Urinary bladder (tissue), 4 donors: ENCODE data around the gene KCNMB4. TPM values are rescaled to one million over a fixed set of nuclear protein-coding genes. Genes with fewer than 3 reads are reported as not detected.

Source experiments
- DNase-seq: peaks from one replicate; pipeline ENCODE4 v3.0.0-alpha.2; 2015; ENCODE audit errors: extremely low spot score
- H3K27ac ChIP-seq: one replicate; pipeline ENCODE4 v1.5.1; 2013; ENCODE audit warnings: low read depth, mild to moderate bottlenecking, moderate library complexity
- H3K36me3 ChIP-seq: one replicate; pipeline ENCODE4 v1.6.1; 2013; ENCODE audit warnings: mild to moderate bottlenecking, moderate library complexity; ENCODE audit not compliant: insufficient read depth
- H3K4me1 ChIP-seq: one replicate; pipeline ENCODE4 v1.6.1; 2013; ENCODE audit warnings: mild to moderate bottlenecking, moderate library complexity; ENCODE audit not compliant: insufficient read depth
- H3K4me3 ChIP-seq: one replicate; pipeline ENCODE4 v1.5.1; 2013; ENCODE audit warnings: low read depth, low read length
- WGBS: extraction: QIAGEN DNeasy Blood & Tissue Kit; methylation state at CpG from one replicate; pipeline ENCODE4 v1.1.7; 2013; 5-methylcytosine and 5-hydroxymethylcytosine counted together
- polyA plus RNA-seq: library from polyadenylated mRNA; stranded (reverse); fragments of 200-250 nt; gene quantifications from one replicate; pipeline ENCODE4 v1.2.3, GENCODE V29; 2013
- total RNA-seq: library from RNA; depleted of rRNA; stranded (reverse); fragments of >200 nt; gene quantifications from one replicate; pipeline ENCODE4 v1.2.3, GENCODE V29; 2014
- donor health status: healthy with polysubstance abuse.
- donor health status: healthy.

KCNMB4 gene
- total and polyA plus RNA-seq, 2 donors = 5.1 to 9.7 TPM

DNA sequence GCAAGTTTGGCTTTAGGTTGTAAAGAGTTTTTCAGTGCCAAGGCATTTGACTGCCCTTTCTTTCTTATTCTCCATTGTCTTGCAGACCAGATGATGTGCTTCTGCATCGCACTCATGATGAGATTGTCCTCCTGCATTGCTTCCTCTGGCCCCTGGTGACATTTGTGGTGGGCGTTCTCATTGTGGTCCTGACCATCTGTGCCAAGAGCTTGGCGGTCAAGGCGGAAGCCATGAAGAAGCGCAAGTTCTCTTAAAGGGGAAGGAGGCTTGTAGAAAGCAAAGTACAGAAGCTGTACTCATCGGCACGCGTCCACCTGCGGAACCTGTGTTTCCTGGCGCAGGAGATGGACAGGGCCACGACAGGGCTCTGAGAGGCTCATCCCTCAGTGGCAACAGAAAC, 64.3 kb downstream of the KCNMB4 start:
- DNase-seq = no peak
- Histone ChIP-seq H3K27ac (no peak overlapping the region), H3K4me1 (no peaks in the 10 kb centered on the region), H3K36me3 (no peaks in the 10 kb centered on the region), H3K4me3 (no peak overlapping the region)
- 96% methylated on average over 11 of the region's 11 CpGs for WGBS

GRCh38 chr12:70436836-70437235, 70.7 kb downstream of the KCNMB4 start:
- Histone ChIP-seq H3K36me3 (no peaks in the 10 kb centered on the region), H3K27ac (no peak overlapping the region), H3K4me3 (no peak overlapping the region), H3K4me1 (no peaks in the 10 kb centered on the region)
- DNase-seq = no peak

- Histone ChIP-seq H3K4me3 (no peak overlapping the region), H3K36me3 (no peaks in the 10 kb centered on the region), H3K27ac (no peak overlapping the region), H3K4me1 (no peaks in the 10 kb centered on the region)
- DNase-seq = no peak
- 0% methylated on average over 1 of the region's 1 CpG for WGBS
Observed at GRCh38 chr12:70443062-70443673, 77.1 kb downstream of the KCNMB4 start.

- WGBS = 46% methylated on average over 4 of the region's 4 CpGs
- H3K27ac ChIP-seq = no peak overlapping the region
- no peak for DNase-seq
- no peak overlapping the region for H3K4me3 ChIP-seq
- H3K4me1 ChIP-seq = no peaks in the 10 kb centered on the region
- no peaks in the 10 kb centered on the region for H3K36me3 ChIP-seq
Observed at GRCh38 chr12:70444903-70445302, 78.8 kb downstream of the KCNMB4 start.

- WGBS = 66% methylated on average over 4 of the region's 4 CpGs
- Histone ChIP-seq H3K4me1 (no peaks in the 10 kb centered on the region), H3K27ac (no peak overlapping the region), H3K4me3 (no peak overlapping the region), H3K36me3 (no peaks in the 10 kb centered on the region)
- DNase-seq = no peak
Observed at GRCh38 chr12:70448371-70448770, 82.3 kb downstream of the KCNMB4 start.

- DNase-seq = no peak
- no peak overlapping the region for H3K4me3 ChIP-seq
- WGBS = 85% methylated on average over 13 of the region's 13 CpGs
- H3K36me3 ChIP-seq = no peaks in the 10 kb centered on the region
- no peak overlapping the region for H3K27ac ChIP-seq
- H3K4me1 ChIP-seq = no peaks in the 10 kb centered on the region
Observed at GRCh38 chr12:70449074-70449752, 83.1 kb downstream of the KCNMB4 start.

GRCh38 chr12:70449753-70450341, 83.8 kb downstream of the KCNMB4 start:
- Histone ChIP-seq H3K36me3 (no peaks in the 10 kb centered on the region), H3K4me1 (no peaks in the 10 kb centered on the region), H3K4me3 (no peak overlapping the region), H3K27ac (no peak overlapping the region)
- no peak for DNase-seq
- 90% methylated on average over 2 of the region's 2 CpGs for WGBS

- H3K36me3 ChIP-seq = no peaks in the 10 kb centered on the region
- H3K27ac ChIP-seq = no peak overlapping the region
- WGBS = 79% methylated on average over 1 of the region's 1 CpG
- H3K4me1 ChIP-seq = no peaks in the 10 kb centered on the region
- DNase-seq = no peak
- H3K4me3 ChIP-seq = no peak overlapping the region
Observed at GRCh38 chr12:70451528-70451927, 85.4 kb downstream of the KCNMB4 start.

DNA sequence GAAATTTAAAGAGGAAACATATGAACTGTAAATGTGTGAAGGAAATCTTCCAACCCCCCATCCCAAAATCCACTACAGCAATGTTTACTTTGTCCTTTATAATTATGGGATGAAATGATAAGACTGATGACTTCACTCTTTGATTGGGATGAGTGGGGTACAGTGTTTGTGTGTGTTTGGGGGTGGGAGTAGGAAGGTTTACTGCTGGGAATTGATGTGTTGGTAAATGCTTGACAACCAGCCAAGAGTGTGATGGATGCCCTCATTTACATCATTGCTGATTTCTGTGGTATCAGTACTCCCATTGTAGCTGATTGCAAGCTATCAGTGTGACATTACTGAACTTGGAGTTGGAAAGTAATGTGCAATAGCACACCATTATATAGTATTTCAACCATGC, 90.9 kb downstream of the KCNMB4 start:
- no peak for DNase-seq
- H3K36me3 ChIP-seq = no peaks in the 10 kb centered on the region
- no peak overlapping the region for H3K4me3 ChIP-seq
- H3K4me1 ChIP-seq = no peaks in the 10 kb centered on the region
- no peak overlapping the region for H3K27ac ChIP-seq

- DNase-seq = no peak
- H3K4me3 ChIP-seq = no peak overlapping the region
- H3K36me3 ChIP-seq = no peaks in the 10 kb centered on the region
- no peaks in the 10 kb centered on the region for H3K4me1 ChIP-seq
- H3K27ac ChIP-seq = no peak overlapping the region
Observed at GRCh38 chr12:70459786-70460185, 93.7 kb downstream of the KCNMB4 start.

- 87% methylated on average over 4 of the region's 4 CpGs for WGBS
- H3K4me1 ChIP-seq = no peaks in the 10 kb centered on the region
- DNase-seq = no peak
Observed at GRCh38 chr12:70463997-70464396, 97.9 kb downstream of the KCNMB4 start.

GRCh38 chr12:70466753-70467152, 100.7 kb downstream of the KCNMB4 start:
- no peaks in the 10 kb centered on the region for H3K4me1 ChIP-seq
- H3K36me3 ChIP-seq = no peaks in the 10 kb centered on the region
- no peak for DNase-seq
- 93% methylated on average over 2 of the region's 2 CpGs for whole genome bisulfite sequencing
- H3K4me3 ChIP-seq = no peak overlapping the region
- no peak overlapping the region for H3K27ac ChIP-seq

More at GRCh38 chr12:70463997-70464396, 97.9 kb downstream of the KCNMB4 start:
- H3K4me3 ChIP-seq = no peak overlapping the region
- no peaks in the 10 kb centered on the region for H3K36me3 ChIP-seq
- no peak overlapping the region for H3K27ac ChIP-seq

DNA sequence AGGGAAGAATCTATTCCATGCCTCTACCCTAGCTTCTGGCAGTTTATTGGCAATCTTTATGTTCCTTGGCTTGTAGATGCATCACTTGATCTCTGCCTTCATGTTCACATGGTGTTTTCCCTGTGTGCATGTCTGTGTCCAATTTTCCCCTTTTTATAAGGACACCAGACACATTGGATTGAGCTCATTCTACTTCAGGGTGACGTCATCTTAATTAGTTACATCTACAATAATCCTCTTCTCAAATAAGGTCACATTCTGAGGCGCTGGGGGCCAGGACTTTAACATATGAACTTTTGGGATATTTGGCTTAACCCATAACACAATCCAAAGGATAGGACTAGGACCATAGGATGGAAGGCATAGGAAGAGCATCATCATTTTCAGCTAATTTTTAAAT, 101.4 kb downstream of the KCNMB4 start:
- no peaks in the 10 kb centered on the region for H3K36me3 ChIP-seq
- H3K4me3 ChIP-seq = no peak overlapping the region
- no peak for DNase-seq
- no peaks in the 10 kb centered on the region for H3K4me1 ChIP-seq
- H3K27ac ChIP-seq = no peak overlapping the region
- WGBS = 88% methylated on average over 2 of the region's 2 CpGs

- no peak overlapping the region for H3K27ac ChIP-seq
- H3K4me3 ChIP-seq = no peak overlapping the region
- no peaks in the 10 kb centered on the region for H3K4me1 ChIP-seq
- DNase-seq = no peak
- 90% methylated on average over 10 of the region's 10 CpGs for WGBS
- no peaks in the 10 kb centered on the region for H3K36me3 ChIP-seq
Observed at GRCh38 chr12:70467918-70468733, 102.0 kb downstream of the KCNMB4 start.
